Measurements from ENCODE around the gene PLEKHG7. TPM values are rescaled to one million over a fixed set of nuclear protein-coding genes. Genes with fewer than 3 reads are reported as not detected.

Gene PLEKHG7
- total RNA-seq, 1 donor from 2014 or later: not detected

DNA sequence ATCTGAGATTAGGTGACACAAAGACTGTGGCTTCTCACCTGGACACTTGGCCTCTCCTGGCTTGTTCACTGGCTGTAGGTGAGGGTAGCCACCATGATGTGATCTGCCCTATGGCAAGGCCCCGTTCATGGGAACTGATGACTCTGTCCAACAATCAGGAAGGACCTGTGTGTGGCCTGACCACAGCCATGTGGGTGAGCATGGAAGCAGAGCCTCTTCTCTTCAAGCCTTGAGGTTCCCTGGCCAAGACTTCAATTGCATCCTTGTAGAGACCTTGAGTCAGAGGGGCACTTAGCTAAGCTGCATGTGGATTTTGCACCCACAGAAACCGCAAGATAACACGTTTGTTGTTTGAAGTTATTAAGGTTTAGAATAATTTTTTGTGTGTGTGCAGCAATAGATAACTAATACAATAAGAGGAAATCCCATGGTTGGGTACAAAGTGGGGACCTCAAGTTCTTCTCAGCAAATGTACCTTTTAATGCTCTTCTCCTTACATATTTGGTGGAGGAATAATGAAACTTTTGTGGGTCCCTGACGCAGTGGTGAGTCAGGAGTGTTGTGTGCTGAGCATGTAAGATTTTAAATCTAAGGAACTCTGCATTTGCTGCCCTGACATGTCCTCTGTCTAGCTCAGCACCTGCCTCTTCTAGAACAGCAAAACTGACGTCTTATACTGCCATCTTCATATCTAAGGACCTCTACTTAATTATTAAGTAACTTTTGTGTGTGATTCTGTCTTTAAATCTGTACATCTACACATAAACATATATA lies 27.5 kb upstream of the PLEKHG7 start:
- TF ChIP-seq, protein P1, sequence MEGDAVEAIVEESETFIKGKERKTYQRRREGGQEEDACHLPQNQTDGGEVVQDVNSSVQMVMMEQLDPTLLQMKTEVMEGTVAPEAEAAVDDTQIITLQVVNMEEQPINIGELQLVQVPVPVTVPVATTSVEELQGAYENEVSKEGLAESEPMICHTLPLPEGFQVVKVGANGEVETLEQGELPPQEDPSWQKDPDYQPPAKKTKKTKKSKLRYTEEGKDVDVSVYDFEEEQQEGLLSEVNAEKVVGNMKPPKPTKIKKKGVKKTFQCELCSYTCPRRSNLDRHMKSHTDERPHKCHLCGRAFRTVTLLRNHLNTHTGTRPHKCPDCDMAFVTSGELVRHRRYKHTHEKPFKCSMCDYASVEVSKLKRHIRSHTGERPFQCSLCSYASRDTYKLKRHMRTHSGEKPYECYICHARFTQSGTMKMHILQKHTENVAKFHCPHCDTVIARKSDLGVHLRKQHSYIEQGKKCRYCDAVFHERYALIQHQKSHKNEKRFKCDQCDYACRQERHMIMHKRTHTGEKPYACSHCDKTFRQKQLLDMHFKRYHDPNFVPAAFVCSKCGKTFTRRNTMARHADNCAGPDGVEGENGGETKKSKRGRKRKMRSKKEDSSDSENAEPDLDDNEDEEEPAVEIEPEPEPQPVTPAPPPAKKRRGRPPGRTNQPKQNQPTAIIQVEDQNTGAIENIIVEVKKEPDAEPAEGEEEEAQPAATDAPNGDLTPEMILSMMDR (IDR thresholded peaks at IDR 0.05; ENCODE audit: insufficient read depth, low read length, poor library complexity, severe bottlenecking): no peak
- no peak overlapping the region for H3K4me3 ChIP-seq (ENCODE audit: low read depth, low read length)
- no peak for DNase-seq (ENCODE audit: low read depth)

DNA sequence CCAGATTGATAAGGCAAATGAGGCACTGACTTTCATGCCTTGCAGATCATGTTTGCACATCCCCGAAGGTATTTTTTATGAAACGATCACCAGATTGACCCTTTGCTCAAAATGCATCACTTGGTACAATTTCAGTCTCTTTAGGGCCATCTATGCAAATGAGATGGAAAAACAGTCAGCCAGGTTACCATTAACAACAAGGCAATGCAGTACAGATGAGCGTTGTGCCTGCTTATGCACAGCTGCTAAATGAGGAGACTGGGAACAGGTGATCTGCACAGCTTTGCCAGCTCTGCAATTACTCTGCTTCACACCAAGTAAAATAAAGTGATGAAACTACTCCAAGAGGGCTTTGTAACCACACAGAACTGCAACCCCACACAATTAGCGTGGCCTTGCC lies 26.1 kb upstream of the PLEKHG7 start:
- TF ChIP-seq, protein P1 (IDR thresholded peaks at IDR 0.05; ENCODE audit: insufficient read depth, low read length, poor library complexity, severe bottlenecking): no peak
- no peak for DNase-seq (ENCODE audit: low read depth)
- H3K36me3 ChIP-seq (ENCODE audit: control insufficient read depth, insufficient read depth, low read length): no peaks in the 10 kb centered on the region

More for the DNA sequence above, 27.5 kb upstream of the PLEKHG7 start:
- Histone ChIP-seq H3K36me3 (ENCODE audit: control insufficient read depth, insufficient read depth, low read length) (no peaks in the 10 kb centered on the region), H3K27me3 (ENCODE audit: control insufficient read depth, insufficient read depth, low read length) (no peaks in the 10 kb centered on the region)

DNA sequence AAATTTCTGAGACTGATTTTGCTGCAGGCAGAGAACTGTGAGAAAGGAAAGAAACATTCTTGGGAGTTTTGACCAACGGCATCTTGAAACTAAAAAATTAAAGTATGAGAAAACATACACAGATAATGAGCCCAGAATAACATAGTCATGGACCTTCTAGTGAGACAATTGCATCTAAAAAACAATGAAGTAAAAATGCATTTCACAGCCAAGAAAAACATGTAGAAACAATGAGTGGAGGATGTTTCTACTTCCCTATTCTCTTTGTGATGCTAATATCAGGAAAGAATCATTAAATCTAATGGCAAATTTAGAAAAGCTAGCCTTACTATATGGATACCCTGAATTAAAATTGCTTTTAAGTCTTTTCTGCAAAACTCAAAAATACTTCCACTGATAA lies 12.2 kb upstream of the PLEKHG7 start:
- no peak for DNase-seq (ENCODE audit: low read depth)
- Histone ChIP-seq H3K4me3 (ENCODE audit: low read depth, low read length) (no peak overlapping the region), H3K36me3 (ENCODE audit: control insufficient read depth, insufficient read depth, low read length) (no peaks in the 10 kb centered on the region), H3K27me3 (ENCODE audit: control insufficient read depth, insufficient read depth, low read length) (no peaks in the 10 kb centered on the region)
- TF ChIP-seq, protein P1 (IDR thresholded peaks at IDR 0.05; ENCODE audit: insufficient read depth, low read length, poor library complexity, severe bottlenecking): no peak

More for the DNA sequence above, 26.1 kb upstream of the PLEKHG7 start:
- Histone ChIP-seq H3K4me3 (ENCODE audit: low read depth, low read length) (no peak overlapping the region), H3K27me3 (ENCODE audit: control insufficient read depth, insufficient read depth, low read length) (no peaks in the 10 kb centered on the region)

DNA sequence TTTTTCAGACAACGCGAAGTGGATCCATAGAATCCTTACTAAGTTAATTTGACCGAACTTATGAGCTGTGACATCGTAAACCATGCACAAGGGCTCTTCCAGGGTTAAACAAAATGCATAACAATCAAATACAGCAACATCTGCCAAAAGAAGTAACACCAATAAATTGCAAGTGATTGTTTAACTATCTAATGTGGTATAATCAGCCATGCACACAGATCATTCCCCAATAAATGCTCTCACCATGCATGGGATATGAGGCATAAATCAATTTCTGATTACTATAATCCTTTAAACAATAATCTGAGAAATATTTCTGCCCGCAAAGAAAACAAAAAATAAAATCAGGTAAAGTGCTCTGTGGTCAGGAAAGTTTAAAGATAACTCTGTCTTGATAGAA lies 7.7 kb upstream of the PLEKHG7 start:
- no peak for DNase-seq (ENCODE audit: low read depth)
- H3K36me3 ChIP-seq (ENCODE audit: control insufficient read depth, insufficient read depth, low read length): no peaks in the 10 kb centered on the region
- H3K27me3 ChIP-seq (ENCODE audit: control insufficient read depth, insufficient read depth, low read length): no peaks in the 10 kb centered on the region
- no peak overlapping the region for H3K4me3 ChIP-seq (ENCODE audit: low read depth, low read length)
- TF ChIP-seq, protein P1 (IDR thresholded peaks at IDR 0.05; ENCODE audit: insufficient read depth, low read length, poor library complexity, severe bottlenecking): no peak

DNA sequence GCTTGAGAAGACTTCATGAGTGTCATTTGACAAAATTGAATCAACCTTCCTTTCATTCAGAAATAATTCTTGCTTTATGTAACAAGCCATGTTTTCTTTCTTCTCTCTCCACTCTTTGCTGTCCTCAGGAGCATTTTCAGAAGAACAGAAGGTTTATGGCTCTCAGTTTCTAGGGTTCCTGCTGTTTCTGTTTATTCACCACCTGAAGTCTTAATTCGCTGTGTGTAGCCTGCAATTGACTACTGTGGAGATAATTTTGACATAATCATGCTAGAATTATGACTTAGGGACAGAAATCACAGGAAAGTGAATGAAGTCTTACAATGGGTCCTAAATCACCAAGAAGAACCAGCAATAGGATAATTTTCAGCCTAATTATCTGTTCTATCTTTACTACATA lies 7.2 kb upstream of the PLEKHG7 start:
- TF ChIP-seq, protein P1 (IDR thresholded peaks at IDR 0.05; ENCODE audit: insufficient read depth, low read length, poor library complexity, severe bottlenecking): no peak
- Histone ChIP-seq H3K36me3 (ENCODE audit: control insufficient read depth, insufficient read depth, low read length) (no peaks in the 10 kb centered on the region), H3K27me3 (ENCODE audit: control insufficient read depth, insufficient read depth, low read length) (no peaks in the 10 kb centered on the region), H3K4me3 (ENCODE audit: low read depth, low read length) (no peak overlapping the region)
- DNase-seq (ENCODE audit: low read depth): no peak

DNA sequence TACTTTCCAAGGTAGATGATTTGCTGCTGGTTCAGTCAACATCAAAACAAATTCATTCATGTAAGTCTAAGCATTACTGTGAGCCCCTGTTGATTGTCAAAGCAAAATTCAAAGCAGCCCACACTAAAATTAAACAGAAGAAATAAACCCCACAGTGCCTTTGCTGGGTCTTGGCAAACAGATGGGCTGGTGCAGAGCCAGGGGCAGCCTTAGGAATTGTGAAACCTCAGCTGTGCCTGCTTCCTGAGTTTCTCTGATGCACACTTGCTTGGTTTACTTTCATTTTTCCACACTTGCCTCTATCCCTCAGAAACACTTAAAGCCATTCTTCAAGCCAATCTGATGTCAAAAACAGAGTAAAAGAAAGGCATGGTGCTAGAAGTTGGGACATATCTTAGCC lies 6.6 kb upstream of the PLEKHG7 start:
- Histone ChIP-seq H3K36me3 (ENCODE audit: control insufficient read depth, insufficient read depth, low read length) (no peaks in the 10 kb centered on the region), H3K4me3 (ENCODE audit: low read depth, low read length) (no peak overlapping the region), H3K27me3 (ENCODE audit: control insufficient read depth, insufficient read depth, low read length) (no peaks in the 10 kb centered on the region)
- TF ChIP-seq, protein P1 (IDR thresholded peaks at IDR 0.05; ENCODE audit: insufficient read depth, low read length, poor library complexity, severe bottlenecking): no peak
- DNase-seq (ENCODE audit: low read depth): no peak
